Endothelial cell of umbilical vein (primary cell): ENCODE results near the gene KCNJ16. TPM values are rescaled to one million over a fixed set of nuclear protein-coding genes. Genes with fewer than 3 reads are reported as not detected.

Experiments used
- BruUV-seq: library from RNA; stranded (reverse); fragments of 400-500 nt; replicated peaks from 2 replicates; lab custom pipeline; 2021; lab: Mats Ljungman, UMichigan
- CTCF ChIA-PET: fragments of 300-600, 350-600 bp; sonication (Branson Sonifier 250); formaldehyde crosslinking; loops from one replicate; lab custom pipeline; 2021; ENCODE audit warnings: antibody characterized with exemption, inconsistent platforms; lab: Charles Lee
- POLR2A ChIA-PET: fragments of 300-600, 350-600 bp; sonication (Branson Sonifier 250); formaldehyde crosslinking; loops from one replicate; lab custom pipeline; 2021; ENCODE audit warnings: antibody characterized with exemption, inconsistent platforms; lab: Charles Lee
- DNase-seq: peaks from one replicate; pipeline ENCODE4 v3.0.0-alpha.2; 2011; ENCODE audit warnings: low read depth, low spot score
- FAIRE-seq: peaks from 2 replicates; lab custom pipeline; 2011; peaks lifted over from hg19 to GRCh38; lab: Jason Lieb, UNC
- H2AFZ ChIP-seq: 2 replicates; pipeline ENCODE4 v1.6.0; 2012; ENCODE audit warnings: low read depth, low read length, control low read depth, inconsistent platforms
- H3K27ac ChIP-seq: 2 replicates; pipeline ENCODE4 v1.5.1; 2011; ENCODE audit warnings: low read depth, mild to moderate bottlenecking, control low read depth, low read length, moderate library complexity; ENCODE audit not compliant: insufficient read depth
- H3K27me3 ChIP-seq, 2 experiments: 2 replicates each; pipeline versions ENCODE4 v1.6.0 to v1.6.1; 2011; ENCODE audit warnings: low read length in 2 of 2, mixed read lengths in 1 of 2; ENCODE audit not compliant: control insufficient read depth in 2 of 2, insufficient read depth in 2 of 2
- H3K36me3 ChIP-seq, 2 experiments: 2 replicates in 1 of 2; 3 replicates in 1 of 2; pipeline ENCODE4 v1.5.1; 2011; ENCODE audit warnings: low read length in 2 of 2, mild to moderate bottlenecking in 1 of 2, moderate library complexity in 1 of 2; ENCODE audit not compliant: control insufficient read depth in 2 of 2, insufficient read depth in 2 of 2; ENCODE audit errors: extremely low read depth in 1 of 2
- H3K4me1 ChIP-seq: 3 replicates; pipeline ENCODE4 v1.5.1; 2011; ENCODE audit warnings: mild to moderate bottlenecking, low read length; ENCODE audit not compliant: control insufficient read depth, insufficient read depth; ENCODE audit errors: extremely low read depth
- H3K4me2 ChIP-seq: 2 replicates; pipeline ENCODE4 v1.6.1; 2011; ENCODE audit warnings: low read length, control low read depth, mixed read lengths; ENCODE audit not compliant: insufficient read depth
- H3K4me3 ChIP-seq, 3 experiments: fragments of 200-600 bp in 1 of 3; sonication (generic), shearing (Covaris generic) in 1 of 3; replicated peaks in 1 of 3; 2 replicates each; pipeline ENCODE4 v1.5.1; 2011 to 2016; ENCODE audit warnings: control low read depth in 3 of 3, low read length in 3 of 3, mild to moderate bottlenecking in 2 of 3, inconsistent platforms in 1 of 3, low read depth in 1 of 3, moderate library complexity in 1 of 3; ENCODE audit not compliant: insufficient read depth in 1 of 3
- H3K79me2 ChIP-seq: 2 replicates; pipeline ENCODE4 v1.6.0; 2012; ENCODE audit warnings: low read length, inconsistent platforms; ENCODE audit not compliant: control insufficient read depth, insufficient read depth
- H3K9ac ChIP-seq: replicated peaks from 2 replicates; pipeline ENCODE3; 2011; ENCODE audit warnings: low read length, control low read depth; ENCODE audit not compliant: insufficient read depth; ENCODE audit errors: extremely low read depth
- H3K9me1 ChIP-seq: replicated peaks from 3 replicates; pipeline ENCODE4 v1.6.0; 2011; ENCODE audit warnings: mild to moderate bottlenecking, low read length; ENCODE audit not compliant: control insufficient read depth, insufficient read depth; ENCODE audit errors: extremely low read depth
- H3K9me3 ChIP-seq: replicated peaks from 2 replicates; pipeline ENCODE4 v1.5.1; 2012; ENCODE audit warnings: low read length, inconsistent platforms; ENCODE audit not compliant: control insufficient read depth, insufficient read depth
- H4K20me1 ChIP-seq: replicated peaks from 2 replicates; pipeline ENCODE3; 2011; ENCODE audit warnings: mild to moderate bottlenecking, low read length; ENCODE audit not compliant: control insufficient read depth, insufficient read depth; ENCODE audit errors: extremely low read depth
- EZH2 ChIP-seq: IDR thresholded peaks from 2 replicates; pipeline ENCODE4 v1.6.1; 2012; ENCODE audit warnings: borderline replicate concordance, low read depth, mild to moderate bottlenecking, moderate library complexity, low read length, inconsistent platforms; ENCODE audit not compliant: severe bottlenecking
- FOS ChIP-seq: IDR thresholded peaks from 2 replicates; pipeline ENCODE4 v1.6.1; 2011; ENCODE audit warnings: mild to moderate bottlenecking, low read length, moderate library complexity, borderline replicate concordance; ENCODE audit not compliant: insufficient read depth
- GATA2 ChIP-seq: IDR thresholded peaks from 2 replicates; pipeline ENCODE4 v1.7.0; 2011; ENCODE audit warnings: low read depth, mild to moderate bottlenecking, moderate library complexity, mixed read lengths, low read length; ENCODE audit not compliant: insufficient read length, insufficient read depth
- JUN ChIP-seq: IDR thresholded peaks from 2 replicates; pipeline ENCODE4 v1.6.1; 2011; ENCODE audit warnings: borderline replicate concordance, low read depth; ENCODE audit not compliant: insufficient read length, insufficient read depth
- MYC ChIP-seq: IDR thresholded peaks from one replicate; pipeline ENCODE4 v1.6.1; 2011; ENCODE audit warnings: mild to moderate bottlenecking, low read depth, low read length
- POLR2A ChIP-seq: IDR thresholded peaks from 2 replicates; pipeline ENCODE4 v1.6.1; 2012; ENCODE audit warnings: low read depth, mild to moderate bottlenecking, control low read depth, low read length
- POLR2AphosphoS5 ChIP-seq: IDR thresholded peaks from 2 replicates; pipeline ENCODE4 v1.6.1; 2012; ENCODE audit warnings: low read depth, mild to moderate bottlenecking, control low read depth, low read length, moderate library complexity; ENCODE audit not compliant: insufficient read depth
- dilution Hi-C: fragments of 300-500 bp; cut with MboI; formaldehyde crosslinking; loops from one replicate; pipeline ENCODE4 v1.15.0; 2019; ENCODE audit warnings: low sequenced_read_pairs; ENCODE audit not compliant: extremely low pct_ligation_motif_present
- intact Hi-C: fragments of 100-400 bp; cut with micrococcal nuclease; formaldehyde crosslinking; loops from one replicate; pipeline ENCODE4 v1.10.0; 2022
- polyA plus RNA-seq, 4 experiments: library from polyadenylated mRNA; depleted of rRNA in 3 of 4; stranded (reverse) in 3 of 4; unstranded in 1 of 4; fragments of >200 nt; gene quantifications; 2 replicates each; pipeline versions ENCODE4 v1.2.1 to v1.2.3, GENCODE V29; 2011 to 2012; ENCODE audit warnings: missing spikeins in 1 of 4
- total RNA-seq: library from RNA; stranded (reverse); gene quantifications from 2 replicates; pipeline ENCODE4 v1.2.3, GENCODE V29; 2021
- TF ChIP-seq, protein P1 (sequence below): IDR thresholded peaks from 2 replicates; pipeline ENCODE4 v1.6.1; 2011; ENCODE audit not compliant: insufficient read depth, insufficient read length
- TF ChIP-seq, protein P2 (sequence below), 2 donors: IDR thresholded peaks; 1 replicate in 1 of 2; 2 replicates in 1 of 2; pipeline ENCODE4 v1.5.1; 2011; ENCODE audit warnings: low read length in 2 of 2, mild to moderate bottlenecking in 2 of 2, moderate library complexity in 2 of 2, control low read depth in 1 of 2, inconsistent platforms in 1 of 2, low read depth in 1 of 2; ENCODE audit not compliant: insufficient read depth in 1 of 2; ENCODE audit errors: extremely low read depth in 1 of 2

Gene KCNJ16
- total and polyA plus RNA-seq, 2 donors (not counting 3 experiments of a cell fraction or from before 2014, with no cell fraction given) = 0.07 TPM; not detected in 1

DNA sequence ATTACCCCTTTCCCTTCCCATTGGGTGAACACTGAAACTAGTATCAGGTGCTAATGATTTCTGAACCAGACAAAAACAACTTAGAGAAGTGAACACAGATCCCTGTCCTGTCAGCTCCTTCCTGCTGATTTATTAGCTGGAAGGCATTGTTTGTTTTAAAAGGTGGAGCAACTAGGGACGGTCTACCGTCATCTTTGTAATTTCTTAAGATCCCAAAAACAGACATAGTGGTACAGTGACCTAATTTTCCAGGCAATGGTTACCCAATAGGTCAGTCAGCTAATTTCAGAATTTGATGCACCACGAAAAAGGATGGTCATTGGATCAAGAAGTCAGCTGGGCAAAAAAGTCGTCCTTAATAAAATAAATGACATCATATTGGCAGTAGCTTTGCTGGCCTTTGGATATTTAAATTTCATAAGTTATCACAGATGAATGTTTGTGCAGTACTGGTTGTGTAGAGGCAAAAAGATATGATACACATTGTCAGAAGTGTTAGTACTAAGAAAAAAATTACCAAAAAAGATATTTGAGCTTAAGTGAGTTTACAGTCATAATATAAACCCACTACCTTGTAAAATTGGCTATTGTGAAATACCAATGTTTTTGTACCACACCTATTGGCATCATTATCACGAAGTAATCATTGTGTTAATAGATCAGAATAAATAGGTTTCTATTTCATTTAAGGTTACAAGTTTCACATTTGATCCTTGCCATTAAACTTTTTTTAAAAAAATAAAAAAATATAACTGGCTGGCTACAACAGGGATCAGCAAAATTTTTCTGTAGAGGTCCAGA, 27.2 kb upstream of the KCNJ16 start:
- FAIRE-seq (no peak), DNase-seq (peak; percentile 30)
- no peak for TF ChIP-seq JUN
- TF ChIP-seq, protein P1, sequence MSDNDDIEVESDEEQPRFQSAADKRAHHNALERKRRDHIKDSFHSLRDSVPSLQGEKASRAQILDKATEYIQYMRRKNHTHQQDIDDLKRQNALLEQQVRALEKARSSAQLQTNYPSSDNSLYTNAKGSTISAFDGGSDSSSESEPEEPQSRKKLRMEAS = no peak
- TF ChIP-seq FOS = no peak
- TF ChIP-seq, protein P2, sequence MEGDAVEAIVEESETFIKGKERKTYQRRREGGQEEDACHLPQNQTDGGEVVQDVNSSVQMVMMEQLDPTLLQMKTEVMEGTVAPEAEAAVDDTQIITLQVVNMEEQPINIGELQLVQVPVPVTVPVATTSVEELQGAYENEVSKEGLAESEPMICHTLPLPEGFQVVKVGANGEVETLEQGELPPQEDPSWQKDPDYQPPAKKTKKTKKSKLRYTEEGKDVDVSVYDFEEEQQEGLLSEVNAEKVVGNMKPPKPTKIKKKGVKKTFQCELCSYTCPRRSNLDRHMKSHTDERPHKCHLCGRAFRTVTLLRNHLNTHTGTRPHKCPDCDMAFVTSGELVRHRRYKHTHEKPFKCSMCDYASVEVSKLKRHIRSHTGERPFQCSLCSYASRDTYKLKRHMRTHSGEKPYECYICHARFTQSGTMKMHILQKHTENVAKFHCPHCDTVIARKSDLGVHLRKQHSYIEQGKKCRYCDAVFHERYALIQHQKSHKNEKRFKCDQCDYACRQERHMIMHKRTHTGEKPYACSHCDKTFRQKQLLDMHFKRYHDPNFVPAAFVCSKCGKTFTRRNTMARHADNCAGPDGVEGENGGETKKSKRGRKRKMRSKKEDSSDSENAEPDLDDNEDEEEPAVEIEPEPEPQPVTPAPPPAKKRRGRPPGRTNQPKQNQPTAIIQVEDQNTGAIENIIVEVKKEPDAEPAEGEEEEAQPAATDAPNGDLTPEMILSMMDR (IDR thresholded peaks at IDR 0.05; ENCODE audit: extremely low read depth in 1 of 2, insufficient read depth in 1 of 2, low read depth in 1 of 2, low read length in 2 of 2) = no peak
- TF ChIP-seq EZH2 = no peak
- TF ChIP-seq MYC = no peak
- no peak for TF ChIP-seq GATA2
- TF ChIP-seq POLR2AphosphoS5 = no peak
- TF ChIP-seq POLR2A = no peak
- no TSS peak for BruUV-seq
- Histone ChIP-seq H3K4me2 (no peak overlapping the region), H3K36me3 (no peaks in the 10 kb centered on the region), H3K27ac (no peak overlapping the region), H3K79me2 (no peaks in the 10 kb centered on the region), H2AFZ (no peak overlapping the region), H3K4me1 (no peaks in the 10 kb centered on the region), H4K20me1 (no peaks in the 10 kb centered on the region), H3K9ac (no peak overlapping the region), H3K9me3 (no peaks in the 10 kb centered on the region), H3K27me3 (no peaks in the 10 kb centered on the region), H3K4me3 (no peak overlapping the region), H3K9me1 (no peaks in the 10 kb centered on the region)
- dilution Hi-C loops (no loop called here), intact Hi-C loops (no loop called here)
- POLR2A ChIA-PET = no interaction called here
- CTCF ChIA-PET = interaction anchor here (1.0 kb wide), 1 partner anchor 439 kb away, joined by 3 read pairs; no protein-coding TSS in a partner anchor
